HepG2 (cell line): ENCODE data around the gene ZNF341. TPM values are rescaled to one million over a fixed set of nuclear protein-coding genes. Genes with fewer than 3 reads are reported as not detected.

Source experiments
- ATAC-seq: fragments of 200-7000 bp; cut with Tn5 transposase; 3 replicates; pipeline ENCODE4 v1.9.1; 2020; ENCODE audit warnings: mild to moderate bottlenecking, moderate library complexity
- BruUV-seq: library from RNA; stranded (reverse); fragments of 400-500 nt; replicated peaks from 2 replicates; lab custom pipeline; 2021; lab: Mats Ljungman, UMichigan
- CTCF ChIA-PET: fragments of 300-600 bp; formaldehyde crosslinking; extraction: SDS; loops from one replicate; lab custom pipeline; 2021; ENCODE audit warnings: low total read pairs, inconsistent platforms, low intra/inter-chr PET ratio; lab: Yijun Ruan, JAX
- POLR2A ChIA-PET: fragments of 350-600 bp; sonication (Branson Sonifier 250); formaldehyde crosslinking; loops from one replicate; lab custom pipeline; 2020; ENCODE audit warnings: antibody characterized with exemption, inconsistent platforms; lab: Yijun Ruan, JAX
- DNase-seq: peaks from one replicate; pipeline ENCODE4 v3.0.0-alpha.2; 2015; ENCODE audit warnings: low spot score
- FAIRE-seq: peaks from 3 replicates; lab custom pipeline; 2011; peaks lifted over from hg19 to GRCh38; lab: Jason Lieb, UNC
- H2AFZ ChIP-seq: one replicate; pipeline ENCODE4 v1.6.1; 2011; ENCODE audit warnings: low read length, inconsistent platforms
- H3K27ac ChIP-seq: fragments of 300-600 bp; 3 replicates; pipeline ENCODE4 v1.8.0; 2011; ENCODE audit warnings: mixed run types, mild to moderate bottlenecking, mixed read lengths, low read length, inconsistent platforms; ENCODE audit not compliant: insufficient read depth; ENCODE audit errors: extremely low read length
- H3K27me3 ChIP-seq, 2 experiments: fragments of 200-600 bp in 1 of 2; 2 replicates in 1 of 2; 3 replicates in 1 of 2; pipeline versions ENCODE4 v1.6.0 to v1.8.0; 2011; ENCODE audit warnings: low read length in 2 of 2, mild to moderate bottlenecking in 2 of 2, moderate library complexity in 2 of 2, inconsistent platforms in 1 of 2; ENCODE audit not compliant: insufficient read depth in 2 of 2, control insufficient read depth in 1 of 2
- H3K36me3 ChIP-seq, 2 experiments: fragments of 200-600 bp in 1 of 2; replicated peaks in 1 of 2; 2 replicates in 1 of 2; 3 replicates in 1 of 2; pipeline versions ENCODE4 v1.5.1 to v1.8.0; 2011; ENCODE audit warnings: low read length in 2 of 2, inconsistent platforms in 1 of 2; ENCODE audit not compliant: insufficient read depth in 2 of 2, control insufficient read depth in 1 of 2
- H3K4me1 ChIP-seq: 2 replicates; pipeline ENCODE4 v1.5.1; 2012; ENCODE audit warnings: low read length, inconsistent platforms; ENCODE audit not compliant: insufficient read depth
- H3K4me2 ChIP-seq: 2 replicates; pipeline ENCODE4 v1.6.0; 2011; ENCODE audit warnings: low read depth, low read length, inconsistent platforms
- H3K4me3 ChIP-seq, 3 experiments: fragments of 200-600 bp in 1 of 3; sonication (generic), shearing (Covaris generic) in 1 of 3; replicated peaks in 1 of 3; 2 replicates each; pipeline ENCODE4 v1.5.1; 2011 to 2016; ENCODE audit warnings: low read length in 3 of 3, inconsistent platforms in 2 of 3, low read depth in 2 of 3, mild to moderate bottlenecking in 2 of 3, control low read depth in 1 of 3, mixed read lengths in 1 of 3; ENCODE audit not compliant: insufficient read depth in 1 of 3
- H3K79me2 ChIP-seq: one replicate; pipeline ENCODE4 v1.6.1; 2011; ENCODE audit warnings: low read length, inconsistent platforms; ENCODE audit not compliant: insufficient read depth
- H3K9ac ChIP-seq: 2 replicates; pipeline ENCODE4 v1.6.0; 2011; ENCODE audit warnings: mild to moderate bottlenecking, low read depth, low read length, inconsistent platforms; ENCODE audit not compliant: insufficient read depth
- H3K9me3 ChIP-seq: 2 replicates; pipeline ENCODE4 v1.5.1; 2012; ENCODE audit warnings: mild to moderate bottlenecking, low read length
- H4K20me1 ChIP-seq: 2 replicates; pipeline ENCODE4 v1.6.0; 2011; ENCODE audit warnings: inconsistent platforms, mild to moderate bottlenecking, low read length, moderate library complexity; ENCODE audit not compliant: insufficient read depth
- CHCHD3 ChIP-seq: sonication (generic); formaldehyde crosslinking; IDR thresholded peaks from 2 replicates; pipeline ENCODE4 v1.8.0; 2022; ENCODE audit warnings: mild to moderate bottlenecking, missing genetic modification reagents, moderate library complexity
- RARA ChIP-seq: IDR thresholded peaks from 2 replicates; pipeline ENCODE4 v1.6.1; 2016; ENCODE audit warnings: missing genetic modification reagents, missing compliant biosample characterization
- ZNF326 ChIP-seq: sonication (generic); formaldehyde crosslinking; IDR thresholded peaks from 2 replicates; pipeline ENCODE4 v1.4.0; 2020; ENCODE audit warnings: missing genetic modification reagents, borderline replicate concordance
- ZNF496 ChIP-seq: sonication (generic); formaldehyde crosslinking; IDR thresholded peaks from 2 replicates; pipeline ENCODE4 v1.8.1; 2023; ENCODE audit warnings: mild to moderate bottlenecking, moderate library complexity, missing genetic modification reagents; ENCODE audit not compliant: insufficient replicate concordance
- ZNF7 ChIP-seq: IDR thresholded peaks from 2 replicates; pipeline ENCODE4 v1.6.1; 2016; ENCODE audit warnings: missing biosample characterization, missing genetic modification reagents
- WGBS: methylation state at CpG from one replicate; pipeline ENCODE4 v1.1.6; 2017; ENCODE audit warnings: low lambda C conversion rate; 5-methylcytosine and 5-hydroxymethylcytosine counted together
- in situ Hi-C: cut with HindIII; loops from 2 replicates; pipeline ENCODE4 v1.10.0; 2017; ENCODE audit warnings: low pct_unique_long_range_greater_than_20kb; ENCODE audit not compliant: extremely low pct_ligation_motif_present
- intact Hi-C: fragments of 100-400 bp; cut with micrococcal nuclease; formaldehyde crosslinking; loops from one replicate; pipeline ENCODE4 v1.10.0; 2022; ENCODE audit not compliant: unreplicated experiment
- polyA plus RNA-seq, 8 experiments: library from polyadenylated mRNA; depleted of rRNA in 3 of 8; stranded (reverse) in 7 of 8; unstranded in 1 of 8; fragments of >200 nt; fragmentation: Illumina TruSeq in 4 of 8; extraction: Trizol in 4 of 8; gene quantifications; 2 replicates each; pipeline versions ENCODE4 v1.2.1 to v1.2.3, GENCODE V29; 2011 to 2016; ENCODE audit warnings: low read depth in 4 of 8, missing spikeins in 1 of 8, mixed read lengths in 1 of 8; ENCODE audit not compliant: insufficient read depth in 1 of 8
- total RNA-seq, 5 experiments: library from RNA; depleted of rRNA; stranded (reverse); fragments of >200 nt; fragmentation: Illumina TruSeq; extraction: Trizol; gene quantifications; 2 replicates each; pipeline ENCODE4 v1.2.3, GENCODE V29; 2016; ENCODE audit warnings: low read depth in 1 of 5

The ZNF341 gene
- total and polyA plus RNA-seq, 2 of the 13 experiments (the other 11 are each of a cell fraction or from before 2014, with no cell fraction given): 1.1 to 2.2 TPM

DNA sequence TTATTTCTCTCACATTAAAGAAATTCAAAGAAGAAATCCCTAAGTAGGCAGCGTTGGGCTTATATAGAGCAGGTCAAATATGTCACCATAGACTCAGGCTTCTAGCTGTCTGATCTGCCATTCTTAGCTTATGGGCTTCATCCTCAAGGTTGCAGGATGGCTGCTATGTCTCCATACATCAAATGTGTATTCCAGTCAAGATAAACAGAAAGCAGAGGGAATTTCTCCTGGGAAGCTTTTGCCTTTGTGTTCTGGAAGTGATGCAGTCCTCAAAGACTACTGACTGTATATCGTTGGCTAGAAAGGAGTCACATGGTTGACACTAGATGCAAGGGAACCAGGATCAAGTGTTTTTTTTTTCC is 36.0 kb downstream of the ZNF341 start:
- DNase-seq (no peak), ATAC-seq (no peak)
- no peaks in the 10 kb centered on the region for H3K27me3 ChIP-seq
- no peak overlapping the region for H3K27ac ChIP-seq
- POLR2A ChIA-PET: no interaction called here
- in situ Hi-C loops: no loop called here
- no peak overlapping the region for H3K4me3 ChIP-seq
- H3K9me3 ChIP-seq: no peaks in the 10 kb centered on the region
- TF ChIP-seq RARA: no peak
- TF ChIP-seq, all 625 proteins: peak for 0
- BruUV-seq: no TSS peak
- Histone ChIP-seq H3K36me3 (0 out of 5 replicates have a peak, but pooled peaks cover 0 to 3% of the 10 kb centered on the region in 2 experiments), H3K79me2 (no peaks in the 10 kb centered on the region), H3K9ac (no peak overlapping the region), H2AFZ (no peak overlapping the region), H3K4me2 (no peak overlapping the region), H4K20me1 (no peaks in the 10 kb centered on the region), H3K4me1 (no peaks in the 10 kb centered on the region)
- intact Hi-C loops: no loop called here
- CTCF ChIA-PET: no interaction called here
- FAIRE-seq: no peak
- WGBS: 95% methylated on average over 2 of the region's 2 CpGs

DNA sequence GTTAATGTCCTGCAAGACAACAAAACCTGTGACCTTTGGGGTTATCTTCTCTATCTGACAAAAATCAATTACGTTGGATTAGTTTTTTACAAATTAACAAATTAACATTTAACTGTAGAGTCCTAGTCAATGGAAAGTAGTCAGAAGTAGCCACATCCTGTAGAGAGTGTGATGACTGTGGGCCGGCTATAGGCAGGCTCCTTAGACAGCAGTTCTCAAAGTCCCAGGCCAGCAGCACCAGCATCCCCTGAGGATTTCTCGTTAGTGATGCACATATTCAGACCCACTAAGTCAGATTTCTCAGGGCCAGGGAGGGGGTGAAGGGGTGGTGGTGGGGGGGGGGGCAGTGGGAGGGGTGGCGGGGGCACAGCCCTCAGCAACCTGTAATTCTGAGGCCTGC is 37.2 kb downstream of the ZNF341 start:
- TF ChIP-seq ZNF496 (no peak), ZNF326 (CRISPR knock-in tag) (no peak), ZNF7 (no peak), CHCHD3 (CRISPR knock-in tag) (no peak)
- no peaks in the 10 kb centered on the region for H3K79me2 ChIP-seq
- no peaks in the 10 kb centered on the region for H4K20me1 ChIP-seq
- H2AFZ ChIP-seq: no peak overlapping the region
- intact Hi-C loops: no loop called here
- no peaks in the 10 kb centered on the region for H3K27me3 ChIP-seq
- no TSS peak for BruUV-seq
- no peaks in the 10 kb centered on the region for H3K9me3 ChIP-seq
- 0 out of 5 replicates have a peak, but pooled peaks cover 0 to 3% of the 10 kb centered on the region in 2 experiments for H3K36me3 ChIP-seq
- POLR2A ChIA-PET: no interaction called here
- H3K27ac ChIP-seq: no peak overlapping the region
- no peak for DNase-seq
- in situ Hi-C loops: no loop called here
- H3K4me2 ChIP-seq: no peak overlapping the region
- no peak overlapping the region for H3K9ac ChIP-seq
- no peak for ATAC-seq
- 87% methylated on average over 4 of the region's 4 CpGs for WGBS
- H3K4me1 ChIP-seq: no peaks in the 10 kb centered on the region
- CTCF ChIA-PET: no interaction called here
- no peak overlapping the region for H3K4me3 ChIP-seq
- FAIRE-seq: no peak
